IPS-15b (cell line): ENCODE data around the gene DYNC1I1.

ENCODE experiments used
- H3K27me3 ChIP-seq: one replicate; pipeline ENCODE4 v1.6.1; 2013; ENCODE audit warnings: low read length; ENCODE audit not compliant: control insufficient read depth, insufficient read depth
- H3K36me3 ChIP-seq: one replicate; pipeline ENCODE4 v1.6.1; 2013; ENCODE audit warnings: low read length; ENCODE audit not compliant: control insufficient read depth, insufficient read depth
- H3K4me1 ChIP-seq: one replicate; pipeline ENCODE4 v1.6.1; 2013; ENCODE audit warnings: mild to moderate bottlenecking, low read length; ENCODE audit not compliant: control insufficient read depth, insufficient read depth
- H3K4me3 ChIP-seq: one replicate; pipeline ENCODE4 v1.5.1; 2013; ENCODE audit warnings: low read depth, low read length
- H3K9ac ChIP-seq: one replicate; pipeline ENCODE4 v1.6.1; 2013; ENCODE audit warnings: low read depth, mild to moderate bottlenecking, low read length
- H3K9me3 ChIP-seq: one replicate; pipeline ENCODE4 v1.6.1; 2013; ENCODE audit warnings: mild to moderate bottlenecking, low read length; ENCODE audit not compliant: control insufficient read depth, insufficient read depth

DYNC1I1 gene

DNA sequence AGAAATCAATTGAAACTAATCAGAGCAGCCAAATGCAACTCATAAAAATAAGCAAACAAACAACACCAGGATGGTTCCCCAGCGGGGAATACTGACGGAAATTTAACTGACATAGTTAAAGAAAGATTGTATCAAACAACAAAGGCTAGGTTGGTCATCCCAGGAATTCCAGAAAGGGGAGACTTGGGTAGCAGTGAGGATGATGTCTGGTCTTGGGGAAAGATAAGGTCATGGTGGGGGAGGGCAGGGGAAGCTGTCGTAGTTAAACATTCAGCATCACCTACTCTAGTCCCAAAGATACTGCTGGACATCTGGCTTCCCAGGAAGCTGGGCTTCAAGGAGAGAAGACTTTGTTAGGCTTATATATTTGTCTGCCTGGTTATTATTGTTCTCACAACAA is 50.4 kb downstream of the DYNC1I1 start:
- Histone ChIP-seq H3K9ac (no peak overlapping the region), H3K4me1 (peaks cover under 1% of the 10 kb centered on the region), H3K4me3 (no peak overlapping the region), H3K27me3 (no peaks in the 10 kb centered on the region), H3K36me3 (no peaks in the 10 kb centered on the region), H3K9me3 (no peaks in the 10 kb centered on the region)

DNA sequence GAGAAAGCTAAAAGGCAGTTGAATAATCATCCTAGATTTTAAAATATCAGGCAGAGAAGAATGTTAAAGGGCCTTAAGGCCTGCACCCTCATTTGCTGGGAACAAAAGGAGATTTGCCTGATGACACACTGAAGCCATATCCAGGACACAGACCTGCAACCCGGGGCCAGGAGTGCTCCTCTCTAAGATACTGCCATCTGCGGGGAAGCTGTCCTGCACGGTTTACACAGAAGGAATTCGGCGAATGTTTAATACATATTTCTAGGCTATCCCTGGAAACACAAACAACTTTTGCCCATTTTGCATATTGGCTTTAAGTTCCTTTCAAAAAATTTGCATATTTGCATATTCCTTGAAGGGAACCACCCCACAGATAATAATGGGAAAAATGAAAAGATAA is 52.3 kb downstream of the DYNC1I1 start:
- H3K9ac ChIP-seq, result no peak overlapping the region
- H3K27me3 ChIP-seq, result no peaks in the 10 kb centered on the region
- H3K9me3 ChIP-seq, result no peaks in the 10 kb centered on the region
- no peaks in the 10 kb centered on the region for H3K36me3 ChIP-seq
- peaks cover 16% of the 10 kb centered on the region for H3K4me1 ChIP-seq
- H3K4me3 ChIP-seq, result no peak overlapping the region

DNA sequence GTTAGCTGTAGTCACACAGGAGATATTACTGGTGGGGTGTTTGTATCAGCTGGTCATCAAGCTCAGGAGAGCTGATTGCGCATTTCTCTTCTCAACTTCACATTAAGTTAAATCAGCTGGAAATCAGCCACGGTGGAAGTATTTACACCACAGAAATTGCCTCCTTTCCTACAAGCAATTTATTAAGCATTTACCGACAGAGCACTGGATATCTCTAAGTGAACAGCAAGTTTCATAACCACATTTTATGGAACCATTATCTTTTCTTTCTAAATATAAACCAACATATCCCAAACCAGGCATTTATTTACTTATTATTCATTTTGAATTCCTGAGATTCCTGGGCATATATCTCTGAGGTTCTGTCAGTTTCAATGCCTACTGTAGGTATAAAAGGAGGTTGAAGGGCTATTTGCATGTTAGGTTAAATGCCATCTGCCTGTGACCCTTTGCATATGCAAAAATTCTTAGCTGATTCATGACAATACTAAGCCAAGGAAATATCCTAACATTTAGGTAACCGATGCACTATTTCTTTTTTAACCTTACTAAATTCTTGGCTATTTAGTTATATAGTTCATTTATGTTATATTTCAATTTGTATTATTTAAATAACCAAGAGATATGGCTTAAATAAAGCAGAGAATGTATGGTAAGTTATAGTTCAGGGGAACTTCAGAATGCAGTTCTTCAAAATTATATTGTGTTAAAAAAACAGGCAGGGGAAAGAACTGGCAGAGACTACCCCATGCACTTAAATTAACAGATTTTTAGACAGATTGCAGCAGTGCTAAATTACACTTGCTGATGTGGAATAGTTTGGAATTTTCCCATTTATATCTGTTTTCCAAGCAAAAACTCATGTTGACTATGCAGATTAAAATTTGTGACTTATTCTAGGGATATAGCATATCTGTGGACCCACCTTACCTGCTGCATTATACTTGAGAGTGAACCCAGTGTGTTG is 56.8 kb downstream of the DYNC1I1 start:
- peaks cover 24% of the 10 kb centered on the region for H3K4me1 ChIP-seq
- H3K4me3 ChIP-seq, result no peak overlapping the region
- H3K36me3 ChIP-seq, result no peaks in the 10 kb centered on the region
- H3K27me3 ChIP-seq, result no peaks in the 10 kb centered on the region
- no peak overlapping the region for H3K9ac ChIP-seq
- no peaks in the 10 kb centered on the region for H3K9me3 ChIP-seq

DNA sequence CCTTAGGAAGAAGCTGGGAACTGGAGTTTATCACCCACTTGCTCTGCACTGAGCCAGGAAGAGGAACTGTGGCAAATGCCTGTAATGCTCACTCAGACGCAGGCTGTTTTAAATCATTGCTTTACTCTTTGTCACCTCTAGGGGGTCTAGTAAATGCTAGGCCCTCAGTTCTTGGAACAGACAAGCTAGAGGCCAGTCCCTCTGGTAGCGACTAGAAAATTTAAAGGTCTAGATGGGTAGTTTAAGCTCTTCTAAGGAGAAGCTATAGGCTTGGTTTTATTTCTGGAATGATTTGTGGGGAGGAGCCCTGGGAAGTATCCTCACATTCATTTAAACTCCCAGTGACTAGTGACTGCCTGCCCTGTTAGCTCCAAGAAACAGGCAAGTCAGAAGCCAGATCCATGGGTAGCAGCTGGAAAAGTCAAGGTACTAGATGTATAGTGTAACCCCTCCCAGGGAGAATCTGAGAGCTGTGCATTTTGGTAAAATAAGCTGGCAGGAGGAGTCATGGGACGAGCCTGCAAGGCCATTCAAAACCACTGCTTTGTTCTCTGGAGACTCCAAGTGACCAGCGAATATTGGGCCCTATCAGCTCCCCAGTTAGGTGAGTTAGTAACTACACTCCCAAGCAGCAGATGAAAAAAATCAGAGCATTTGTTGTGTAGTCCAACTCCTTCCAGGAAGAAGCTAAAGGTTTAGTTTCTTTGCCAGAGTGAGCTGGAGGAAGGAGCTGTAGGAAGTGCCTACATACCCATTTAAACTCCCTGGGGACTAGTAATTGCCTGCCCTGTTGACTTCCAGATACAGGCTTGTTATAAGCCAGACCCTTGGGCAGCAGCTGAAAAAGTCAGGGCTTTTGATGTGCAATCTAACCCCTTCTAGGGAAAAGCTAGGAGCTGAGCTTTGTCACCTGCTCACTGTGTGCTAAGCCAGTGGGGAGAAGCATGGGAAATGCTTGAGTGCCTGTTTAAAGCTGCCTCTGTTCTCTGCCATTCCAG is 68.9 kb downstream of the DYNC1I1 start:
- H3K9me3 ChIP-seq, result no peaks in the 10 kb centered on the region
- peaks cover 21% of the 10 kb centered on the region for H3K4me1 ChIP-seq
- H3K27me3 ChIP-seq, result no peaks in the 10 kb centered on the region
- H3K4me3 ChIP-seq, result no peak overlapping the region
- H3K9ac ChIP-seq, result no peak overlapping the region
- H3K36me3 ChIP-seq, result no peaks in the 10 kb centered on the region

DNA sequence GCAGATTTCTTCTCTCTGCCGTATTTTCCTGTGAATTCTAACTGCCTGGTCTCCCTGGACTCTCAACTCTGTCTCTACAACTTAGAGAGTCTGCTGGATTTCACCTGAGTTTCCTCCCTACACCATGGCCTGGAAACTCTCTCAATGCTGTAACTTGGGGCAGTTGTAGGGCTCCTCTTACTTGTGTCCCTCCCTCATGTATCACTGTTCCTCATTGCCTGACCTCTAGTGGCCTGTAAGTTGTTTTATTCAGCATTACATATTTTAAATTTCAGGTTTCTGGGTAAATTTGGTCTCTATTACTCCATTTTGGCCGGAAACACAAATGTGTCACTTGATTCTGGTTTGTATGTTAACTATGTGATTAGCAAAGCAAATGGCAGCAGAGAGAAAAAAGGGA is 70.9 kb downstream of the DYNC1I1 start:
- Histone ChIP-seq H3K4me1 (peaks cover 21% of the 10 kb centered on the region), H3K27me3 (no peaks in the 10 kb centered on the region)

DNA sequence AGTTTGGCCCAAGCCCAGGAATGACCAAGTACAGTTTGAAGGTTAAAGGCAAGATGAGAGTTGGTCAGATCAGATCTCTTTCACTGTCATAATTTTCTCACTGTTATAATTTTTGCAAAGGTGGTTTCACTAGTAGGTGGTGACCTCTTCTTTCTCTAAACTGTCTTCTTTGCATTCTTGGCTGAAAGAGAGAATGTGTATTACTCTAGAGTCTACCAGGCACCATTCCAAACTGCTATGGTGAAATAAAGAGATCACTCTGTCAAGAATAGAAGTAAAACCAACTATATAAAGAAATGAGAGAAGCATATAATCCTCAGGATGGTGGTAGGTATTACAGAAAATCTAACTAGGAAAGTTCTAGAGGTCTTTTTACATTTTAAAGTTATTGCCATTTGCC is 72.7 kb downstream of the DYNC1I1 start:
- Histone ChIP-seq H3K4me3 (no peak overlapping the region), H3K9me3 (no peaks in the 10 kb centered on the region), H3K27me3 (no peaks in the 10 kb centered on the region), H3K36me3 (no peaks in the 10 kb centered on the region), H3K9ac (no peak overlapping the region), H3K4me1 (peaks cover 21% of the 10 kb centered on the region)

More for the DNA sequence above, 70.9 kb downstream of the DYNC1I1 start:
- Histone ChIP-seq H3K36me3 (no peaks in the 10 kb centered on the region), H3K4me3 (no peak overlapping the region), H3K9ac (no peak overlapping the region), H3K9me3 (no peaks in the 10 kb centered on the region)

DNA sequence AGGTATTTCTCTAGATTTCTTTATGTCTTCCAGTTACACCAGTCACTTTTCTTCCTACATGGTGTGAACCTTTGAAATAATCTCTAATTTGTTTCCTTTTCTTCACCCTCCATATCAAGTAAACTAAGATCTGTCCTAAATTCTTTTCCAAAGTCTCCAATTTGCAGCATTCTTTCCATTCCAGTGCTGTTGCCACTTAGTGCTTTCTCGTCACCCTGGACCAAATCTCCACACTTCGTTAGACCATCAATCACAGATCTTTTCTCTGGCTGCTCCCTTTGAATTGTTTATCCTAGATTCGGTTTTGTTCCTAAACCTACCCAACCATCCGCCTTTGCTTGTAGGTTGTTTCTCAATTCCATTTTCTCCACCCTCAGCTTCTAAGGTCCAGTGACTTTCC is 74.7 kb downstream of the DYNC1I1 start:
- Histone ChIP-seq H3K9ac (no peak overlapping the region), H3K4me3 (no peak overlapping the region), H3K27me3 (no peaks in the 10 kb centered on the region), H3K9me3 (no peaks in the 10 kb centered on the region), H3K4me1 (peaks cover 8% of the 10 kb centered on the region), H3K36me3 (no peaks in the 10 kb centered on the region)

DNA sequence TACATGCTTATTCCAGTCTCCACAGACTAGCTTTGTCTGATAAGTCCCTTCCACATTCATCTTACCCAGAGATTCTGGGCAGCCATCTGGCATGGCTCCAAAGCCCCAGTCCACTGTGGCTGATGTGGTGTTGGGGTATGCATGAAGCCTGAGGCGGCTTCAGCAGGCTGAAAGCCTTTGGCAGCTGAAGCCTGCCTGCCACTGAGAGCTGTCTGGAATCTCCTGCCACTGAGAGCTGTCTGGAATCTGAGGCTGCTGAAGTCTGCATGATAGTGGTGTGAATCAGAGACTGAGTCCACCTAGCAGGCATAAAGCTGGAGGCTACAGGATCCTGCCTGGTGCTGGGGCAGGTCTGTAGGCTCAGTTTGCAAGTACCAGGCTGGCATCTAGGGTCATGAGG is 87.1 kb downstream of the DYNC1I1 start:
- H3K4me3 ChIP-seq, result no peak overlapping the region
- H3K9me3 ChIP-seq, result no peaks in the 10 kb centered on the region
- no peak overlapping the region for H3K9ac ChIP-seq
- no peaks in the 10 kb centered on the region for H3K36me3 ChIP-seq
- H3K4me1 ChIP-seq, result peaks cover 2% of the 10 kb centered on the region
- H3K27me3 ChIP-seq, result no peaks in the 10 kb centered on the region

DNA sequence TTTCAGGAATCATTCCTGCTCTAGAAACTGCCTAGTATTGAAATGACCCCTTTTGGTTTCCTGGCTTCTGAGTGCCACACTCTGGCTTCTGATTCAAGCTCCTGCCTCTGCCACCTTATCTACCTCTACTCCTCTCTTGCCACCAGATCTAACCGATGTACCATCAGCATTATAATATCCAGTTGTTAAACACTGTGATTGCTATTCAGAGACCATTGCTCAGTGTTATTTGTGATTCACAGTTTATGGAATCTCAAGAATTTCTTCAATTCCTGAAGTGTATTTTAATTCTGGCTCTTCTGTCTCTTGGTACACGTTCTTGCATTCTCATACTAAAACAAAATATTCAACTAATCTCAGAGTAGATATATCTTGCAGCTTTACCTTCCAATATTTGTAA is 88.7 kb downstream of the DYNC1I1 start:
- Histone ChIP-seq H3K27me3 (no peaks in the 10 kb centered on the region), H3K4me1 (peaks cover 2% of the 10 kb centered on the region), H3K4me3 (no peak overlapping the region), H3K36me3 (no peaks in the 10 kb centered on the region), H3K9me3 (no peaks in the 10 kb centered on the region), H3K9ac (no peak overlapping the region)

DNA sequence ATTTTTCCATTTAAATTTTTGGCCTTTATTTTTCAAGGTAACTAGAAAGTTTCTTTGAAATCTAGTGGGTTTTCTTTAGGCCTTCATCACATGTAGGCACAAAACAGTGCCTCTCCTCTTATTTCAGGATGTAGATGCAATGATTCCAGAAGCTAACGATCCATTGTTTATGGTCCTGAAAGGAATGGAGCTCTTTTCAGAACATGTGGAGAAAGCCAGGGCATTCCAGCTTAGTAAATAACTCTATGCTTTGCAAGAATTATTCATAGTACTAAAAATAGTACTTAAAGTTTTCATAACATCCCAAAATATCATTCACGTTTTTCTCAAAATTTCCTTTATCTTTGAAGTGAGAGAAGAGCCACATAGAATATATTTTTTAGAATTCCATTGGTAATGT is 91.3 kb downstream of the DYNC1I1 start:
- H3K4me1 ChIP-seq, result peaks cover 2% of the 10 kb centered on the region
- no peak overlapping the region for H3K9ac ChIP-seq
- no peaks in the 10 kb centered on the region for H3K27me3 ChIP-seq
- H3K4me3 ChIP-seq, result no peak overlapping the region
- H3K36me3 ChIP-seq, result no peaks in the 10 kb centered on the region
- H3K9me3 ChIP-seq, result no peaks in the 10 kb centered on the region

DNA sequence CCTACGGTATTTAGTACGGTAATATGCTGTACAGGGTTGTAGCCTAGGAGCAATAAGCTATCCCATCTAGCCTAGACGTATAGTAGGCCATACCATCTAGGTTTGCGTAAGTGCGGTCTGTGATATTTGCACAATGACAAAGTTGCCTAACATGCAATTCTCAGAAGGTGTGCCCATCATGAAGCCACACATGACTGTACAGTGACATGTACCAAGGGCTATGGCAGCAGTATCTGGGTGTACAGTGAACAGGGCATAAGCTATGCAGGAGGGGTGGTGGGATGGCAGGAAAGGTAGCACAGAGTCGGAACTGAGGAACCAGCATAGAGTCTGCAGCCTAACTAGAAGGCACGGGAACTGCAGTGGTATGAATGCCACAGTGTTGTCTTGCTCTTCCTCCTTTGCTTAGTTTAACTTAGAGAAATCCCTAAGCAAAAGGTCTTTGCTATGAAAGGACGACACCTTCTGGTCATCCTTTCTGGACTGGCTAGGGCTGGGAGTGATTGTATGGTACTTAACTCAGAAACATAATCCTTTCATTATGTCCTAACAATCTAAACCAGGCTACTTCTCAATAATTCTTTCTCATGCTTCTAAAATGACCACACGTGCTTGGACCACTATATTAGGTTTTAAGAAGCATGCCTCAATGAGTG is 93.5 kb downstream of the DYNC1I1 start:
- H3K9ac ChIP-seq, result no peak overlapping the region
- H3K27me3 ChIP-seq, result no peaks in the 10 kb centered on the region
- H3K4me1 ChIP-seq, result peaks cover 2% of the 10 kb centered on the region
- H3K4me3 ChIP-seq, result no peak overlapping the region
- H3K9me3 ChIP-seq, result no peaks in the 10 kb centered on the region
- H3K36me3 ChIP-seq, result no peaks in the 10 kb centered on the region
